ENCODE results near the gene ESYT1.
A peak's percentile ranks its signal among the peaks of the same experiment; 100 is the strongest.

ESYT1 gene, protein sequence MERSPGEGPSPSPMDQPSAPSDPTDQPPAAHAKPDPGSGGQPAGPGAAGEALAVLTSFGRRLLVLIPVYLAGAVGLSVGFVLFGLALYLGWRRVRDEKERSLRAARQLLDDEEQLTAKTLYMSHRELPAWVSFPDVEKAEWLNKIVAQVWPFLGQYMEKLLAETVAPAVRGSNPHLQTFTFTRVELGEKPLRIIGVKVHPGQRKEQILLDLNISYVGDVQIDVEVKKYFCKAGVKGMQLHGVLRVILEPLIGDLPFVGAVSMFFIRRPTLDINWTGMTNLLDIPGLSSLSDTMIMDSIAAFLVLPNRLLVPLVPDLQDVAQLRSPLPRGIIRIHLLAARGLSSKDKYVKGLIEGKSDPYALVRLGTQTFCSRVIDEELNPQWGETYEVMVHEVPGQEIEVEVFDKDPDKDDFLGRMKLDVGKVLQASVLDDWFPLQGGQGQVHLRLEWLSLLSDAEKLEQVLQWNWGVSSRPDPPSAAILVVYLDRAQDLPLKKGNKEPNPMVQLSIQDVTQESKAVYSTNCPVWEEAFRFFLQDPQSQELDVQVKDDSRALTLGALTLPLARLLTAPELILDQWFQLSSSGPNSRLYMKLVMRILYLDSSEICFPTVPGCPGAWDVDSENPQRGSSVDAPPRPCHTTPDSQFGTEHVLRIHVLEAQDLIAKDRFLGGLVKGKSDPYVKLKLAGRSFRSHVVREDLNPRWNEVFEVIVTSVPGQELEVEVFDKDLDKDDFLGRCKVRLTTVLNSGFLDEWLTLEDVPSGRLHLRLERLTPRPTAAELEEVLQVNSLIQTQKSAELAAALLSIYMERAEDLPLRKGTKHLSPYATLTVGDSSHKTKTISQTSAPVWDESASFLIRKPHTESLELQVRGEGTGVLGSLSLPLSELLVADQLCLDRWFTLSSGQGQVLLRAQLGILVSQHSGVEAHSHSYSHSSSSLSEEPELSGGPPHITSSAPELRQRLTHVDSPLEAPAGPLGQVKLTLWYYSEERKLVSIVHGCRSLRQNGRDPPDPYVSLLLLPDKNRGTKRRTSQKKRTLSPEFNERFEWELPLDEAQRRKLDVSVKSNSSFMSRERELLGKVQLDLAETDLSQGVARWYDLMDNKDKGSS

DNA sequence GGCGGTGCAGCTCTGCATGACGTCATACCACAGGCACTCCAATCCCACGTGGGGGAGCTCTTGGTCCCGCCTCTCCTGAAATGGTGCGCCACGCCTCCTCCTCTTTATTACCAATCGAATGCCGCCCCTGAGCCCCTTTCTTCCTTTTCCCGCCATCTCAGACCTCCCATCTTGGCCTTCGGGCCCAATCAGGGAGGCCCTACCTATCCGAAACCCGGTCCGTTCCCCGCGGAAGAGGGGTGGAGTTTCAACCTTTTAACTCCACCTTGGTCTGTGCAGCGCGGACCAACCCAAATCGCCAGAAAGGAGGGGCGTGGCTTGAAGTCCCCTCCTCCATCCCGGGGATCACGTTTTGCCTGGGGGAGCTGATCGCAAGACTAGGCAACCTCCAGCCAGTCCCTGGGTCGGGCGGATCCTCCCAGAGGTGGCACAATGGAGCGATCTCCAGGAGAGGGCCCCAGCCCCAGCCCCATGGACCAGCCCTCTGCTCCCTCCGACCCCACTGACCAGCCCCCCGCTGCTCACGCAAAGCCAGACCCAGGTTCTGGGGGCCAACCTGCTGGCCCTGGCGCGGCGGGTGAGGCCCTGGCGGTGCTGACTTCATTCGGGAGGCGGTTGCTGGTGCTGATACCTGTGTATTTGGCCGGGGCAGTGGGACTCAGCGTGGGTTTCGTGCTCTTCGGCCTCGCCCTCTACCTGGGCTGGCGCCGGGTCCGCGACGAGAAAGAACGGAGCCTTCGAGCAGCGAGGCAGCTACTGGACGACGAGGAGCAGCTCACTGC, at the start of gene ESYT1:
TSS of gene ESYT1 (plus strand) at position 380 of the 782 bp plus-strand sequence. CDS start at position 433, 53 bp downstream.
- DNase-seq, result peak; percentile 100

DNA sequence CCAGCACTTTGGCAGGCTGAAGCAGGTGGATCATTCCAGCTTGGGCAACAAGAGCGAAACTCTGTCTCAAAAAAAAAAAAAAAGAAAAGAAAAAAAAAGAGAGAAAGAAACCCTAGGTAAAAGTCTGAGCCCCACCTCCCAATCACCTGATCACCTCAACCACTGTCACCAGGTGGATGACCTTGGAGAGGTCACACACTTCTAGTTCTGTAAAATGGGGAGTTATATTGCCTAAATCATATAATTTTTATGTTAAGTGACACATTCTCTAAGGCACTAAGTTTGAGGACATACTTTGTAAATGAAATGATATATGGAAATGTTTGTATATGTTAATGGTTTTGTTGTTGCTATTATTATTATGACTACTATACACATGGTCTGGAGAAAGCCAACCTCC, 49.6 kb upstream of the ESYT1 start:
- DNase-seq, result no peak

DNA sequence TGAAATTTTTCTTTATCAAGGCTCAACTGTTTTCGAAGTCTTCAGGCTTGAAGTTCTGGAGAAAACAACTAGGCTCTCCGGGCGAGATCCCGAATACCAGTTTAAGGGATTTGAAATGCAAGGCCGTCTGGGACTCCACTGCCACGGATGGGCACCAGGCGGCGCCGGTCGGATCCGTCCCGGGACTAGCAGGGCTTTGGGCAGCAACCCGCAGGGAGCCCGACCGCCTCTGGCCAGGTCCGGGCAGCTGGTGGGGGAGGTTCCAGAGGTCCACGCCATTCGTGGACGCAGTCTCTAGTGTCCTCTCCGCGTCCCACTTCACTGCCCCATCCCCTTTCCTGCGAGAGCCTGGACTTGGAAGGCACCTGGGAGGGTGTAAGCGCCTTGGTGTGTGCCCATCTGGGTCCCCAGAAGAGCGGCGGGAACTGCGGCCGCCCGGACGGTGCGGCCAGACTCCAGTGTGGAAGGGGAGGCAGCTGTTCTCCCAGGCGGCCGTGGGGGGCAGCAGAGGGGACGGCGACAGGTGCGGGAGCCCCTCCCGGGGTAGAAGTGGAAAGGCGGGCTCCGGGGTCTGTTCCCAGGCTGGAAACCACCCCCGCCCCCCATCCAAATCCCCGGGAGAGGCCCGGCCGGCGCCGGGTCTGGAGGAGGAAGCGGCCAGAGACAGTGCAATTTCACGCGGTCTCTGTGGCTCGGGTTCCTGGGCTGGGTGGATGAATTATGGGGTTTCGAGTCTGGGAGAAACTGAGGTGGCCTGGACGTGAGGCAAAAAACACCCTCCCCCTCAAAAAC, 48.9 kb upstream of the ESYT1 start:
- peak; percentile 65 for DNase-seq

DNA sequence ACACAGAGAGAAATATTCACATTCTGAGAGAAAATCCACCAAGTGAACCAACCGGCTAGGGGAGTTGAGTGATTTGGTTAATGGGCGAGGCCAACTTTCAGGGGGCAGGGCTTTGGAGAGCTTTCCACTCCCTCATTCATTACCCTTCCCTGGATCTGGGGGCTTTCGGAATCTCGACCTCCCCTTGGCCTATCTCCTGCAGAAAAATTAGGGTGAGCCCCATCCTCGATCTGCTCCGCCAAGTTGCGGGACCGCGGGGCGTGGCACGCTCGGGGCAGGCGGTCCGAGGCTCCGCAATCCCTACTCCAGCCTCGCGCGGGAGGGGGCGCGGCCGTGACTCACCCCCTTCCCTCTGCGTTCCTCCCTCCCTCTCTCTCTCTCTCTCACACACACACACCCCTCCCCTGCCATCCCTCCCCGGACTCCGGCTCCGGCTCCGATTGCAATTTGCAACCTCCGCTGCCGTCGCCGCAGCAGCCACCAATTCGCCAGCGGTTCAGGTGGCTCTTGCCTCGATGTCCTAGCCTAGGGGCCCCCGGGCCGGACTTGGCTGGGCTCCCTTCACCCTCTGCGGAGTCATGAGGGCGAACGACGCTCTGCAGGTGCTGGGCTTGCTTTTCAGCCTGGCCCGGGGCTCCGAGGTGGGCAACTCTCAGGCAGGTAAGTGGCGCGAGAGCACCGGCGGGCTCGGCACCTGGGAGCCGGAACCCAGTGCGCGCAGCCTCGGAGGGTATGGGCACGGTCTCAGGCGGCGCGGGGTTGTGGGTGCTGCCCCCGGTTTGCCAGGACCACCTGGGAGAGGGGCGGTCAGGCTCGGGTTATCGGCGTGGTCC, 48.1 kb upstream of the ESYT1 start, which contains the start of gene ERBB3:
TSS of gene ERBB3 (plus strand) at position 443 of the 833 bp plus-strand sequence. CDS start at position 579, 136 bp downstream.
- peak; percentile 82 for DNase-seq

DNA sequence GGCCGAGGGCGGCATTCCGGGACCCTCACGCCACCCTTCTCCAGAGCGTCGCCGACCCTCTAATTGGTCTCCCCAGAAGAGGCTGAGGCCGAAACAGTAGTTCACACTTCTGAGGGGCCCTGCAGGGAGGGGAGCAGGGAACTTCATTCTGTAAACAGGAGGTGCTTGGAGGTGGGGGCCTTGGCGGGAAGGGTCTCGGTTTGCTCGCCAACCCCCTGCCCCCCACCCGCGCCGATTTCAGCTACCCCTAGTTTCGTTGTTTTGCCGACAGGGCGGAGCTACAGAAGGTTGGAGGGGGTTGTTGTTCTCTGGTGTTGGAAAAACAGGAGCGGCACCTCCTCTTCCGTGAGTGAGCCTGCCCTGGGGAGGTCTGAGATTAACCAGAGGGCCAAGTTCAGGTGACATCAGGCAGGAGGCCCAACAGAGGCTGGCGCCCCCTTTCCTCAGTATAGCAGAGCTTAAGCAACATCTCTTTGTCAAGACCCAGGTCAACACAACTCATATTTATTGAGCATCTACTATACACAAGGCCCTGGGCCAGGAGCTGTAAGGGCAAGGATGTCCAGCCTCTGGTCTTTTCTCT, 47.4 kb upstream of the ESYT1 start:
- DNase-seq, result no peak

DNA sequence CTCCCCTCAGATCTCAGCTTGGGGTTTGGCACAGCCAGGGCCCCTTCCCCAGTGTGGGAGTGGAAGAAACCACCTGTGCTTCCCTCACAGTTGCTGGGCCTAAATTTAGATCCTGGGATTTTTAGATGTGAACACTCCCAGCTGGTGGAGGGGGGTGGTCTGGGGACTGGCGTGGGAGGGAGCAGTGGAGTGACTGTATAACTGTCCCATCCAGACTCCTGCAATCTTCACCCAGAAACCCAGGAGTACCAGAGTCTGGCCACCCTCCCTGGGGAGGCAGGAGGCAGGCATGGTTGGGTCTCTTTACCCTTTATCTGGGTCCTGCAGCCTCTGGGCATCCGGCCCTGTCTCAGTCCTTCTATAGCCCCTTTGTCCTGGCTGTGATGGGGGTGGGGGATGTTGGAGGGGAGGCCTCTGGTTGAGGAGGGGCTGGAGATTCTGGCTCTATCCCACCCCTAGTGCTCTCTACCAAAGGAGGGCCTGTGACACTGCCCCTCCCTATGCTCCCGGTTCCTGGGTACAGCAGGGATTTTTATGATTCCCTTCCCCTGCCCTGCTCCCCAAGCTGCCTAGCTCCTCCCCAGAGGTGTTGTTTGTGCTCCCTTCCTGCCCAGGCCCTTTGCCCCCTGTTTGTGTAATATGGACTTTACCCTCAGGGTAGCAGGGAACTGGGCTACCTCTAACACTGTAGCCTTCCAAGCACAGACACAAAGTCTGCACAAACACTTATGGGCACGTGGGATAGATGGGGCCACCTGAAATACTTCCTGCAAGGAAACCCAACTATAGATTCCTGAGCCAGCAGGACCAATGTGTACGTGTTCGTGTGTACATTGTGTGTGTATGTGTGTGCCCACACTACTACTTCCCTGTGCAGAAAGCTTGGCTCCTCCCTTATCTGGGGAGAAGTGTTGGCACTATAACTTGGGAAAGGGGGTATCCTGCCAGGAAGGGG, 46.4 kb upstream of the ESYT1 start:
- DNase-seq, result no peak

DNA sequence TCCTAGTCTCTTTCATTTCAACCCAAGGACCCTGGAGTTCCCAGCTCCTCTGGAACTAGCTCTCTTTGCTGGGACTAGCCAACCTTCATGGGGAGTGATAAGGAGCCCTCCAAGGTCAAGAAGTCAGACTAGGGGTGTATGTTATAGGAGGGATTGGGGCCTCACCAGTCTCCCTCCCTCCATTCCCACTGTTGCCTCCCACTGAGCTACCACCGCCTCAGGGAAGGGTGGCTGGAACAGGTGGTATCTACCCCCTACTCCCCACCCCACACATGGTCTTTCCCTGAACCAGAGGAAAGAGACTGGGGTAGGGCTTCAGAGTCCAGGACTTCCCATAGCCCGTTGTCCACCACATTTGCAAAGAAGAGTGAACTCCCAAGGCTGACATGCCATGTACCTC, 45.7 kb upstream of the ESYT1 start:
- DNase-seq, result no peak

DNA sequence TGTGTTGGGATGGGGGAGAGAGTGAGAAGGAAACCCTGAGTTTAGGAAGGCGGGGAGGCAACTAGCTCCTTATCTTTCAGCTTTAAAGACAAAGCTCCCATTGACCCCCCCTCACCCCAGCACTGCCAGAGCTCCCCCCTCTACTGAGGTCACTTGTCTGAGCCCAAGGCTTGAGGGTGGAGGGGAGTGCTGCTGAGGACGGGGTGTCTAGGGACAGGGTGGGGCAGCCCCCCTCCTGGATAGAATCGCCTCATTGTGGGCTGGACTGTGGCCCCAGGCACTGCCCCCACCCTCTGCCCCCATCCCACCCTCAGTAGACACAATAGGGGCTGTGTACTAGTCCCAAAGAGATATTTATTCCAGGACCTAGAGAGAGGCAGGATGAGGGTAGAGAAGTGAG, 45.1 kb upstream of the ESYT1 start:
- DNase-seq, result no peak

DNA sequence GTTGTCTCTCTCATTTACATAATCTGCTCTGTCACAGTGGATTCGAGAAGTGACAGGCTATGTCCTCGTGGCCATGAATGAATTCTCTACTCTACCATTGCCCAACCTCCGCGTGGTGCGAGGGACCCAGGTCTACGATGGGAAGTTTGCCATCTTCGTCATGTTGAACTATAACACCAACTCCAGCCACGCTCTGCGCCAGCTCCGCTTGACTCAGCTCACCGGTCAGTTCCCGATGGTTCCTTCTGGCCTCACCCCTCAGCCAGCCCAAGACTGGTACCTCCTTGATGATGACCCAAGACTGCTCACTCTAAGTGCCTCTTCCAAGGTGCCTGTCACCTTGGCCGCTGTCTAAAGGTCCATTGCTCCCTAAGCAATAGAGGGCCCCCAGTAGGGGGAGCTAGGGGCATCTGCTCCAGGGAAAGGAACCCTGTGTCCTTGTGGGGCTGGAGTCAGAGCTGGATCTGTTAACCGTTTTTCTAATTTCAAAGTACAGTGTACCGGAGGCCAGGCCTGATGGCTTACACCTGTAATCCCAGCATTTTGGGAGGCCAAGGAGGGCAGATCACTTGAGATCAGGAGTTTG, 43.0 kb upstream of the ESYT1 start:
- DNase-seq, result no peak

DNA sequence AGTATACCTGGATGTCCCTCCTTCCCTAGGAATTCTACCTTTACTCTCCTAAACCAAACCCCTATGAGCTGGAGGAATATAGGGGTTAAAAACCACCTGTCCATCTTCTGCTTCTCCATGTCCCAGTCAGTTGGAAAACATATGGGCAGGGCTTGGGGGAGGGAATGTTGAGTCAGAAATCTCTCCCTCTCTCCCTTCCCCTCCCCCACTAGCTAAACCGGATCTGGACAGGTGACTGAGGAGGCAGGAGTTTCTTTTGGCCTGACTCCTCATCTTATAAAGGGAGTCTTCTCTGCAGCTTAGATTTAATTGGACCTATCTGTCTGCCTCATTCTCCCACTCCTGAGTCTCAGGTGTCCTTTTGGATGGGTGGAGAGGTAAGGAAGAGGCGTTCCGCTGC, 42.0 kb upstream of the ESYT1 start:
- no peak for DNase-seq

DNA sequence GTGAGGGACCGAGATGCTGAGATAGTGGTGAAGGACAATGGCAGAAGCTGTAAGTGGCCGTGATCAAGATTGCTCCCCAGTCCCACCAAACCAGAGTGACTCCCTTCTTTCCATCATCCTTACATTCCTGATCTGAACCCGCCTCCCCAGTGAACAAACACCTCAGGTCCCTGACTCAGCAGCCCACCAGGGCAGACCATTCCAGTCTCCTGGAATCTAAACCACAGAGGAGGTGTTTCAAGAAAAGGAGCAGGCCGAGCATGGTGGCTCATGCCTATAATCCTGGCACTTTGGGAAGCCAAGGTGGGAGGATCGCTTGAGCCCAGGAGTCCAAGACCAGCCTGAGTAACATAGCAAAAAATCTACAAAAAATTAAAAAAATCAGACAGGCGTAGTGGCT, 41.5 kb upstream of the ESYT1 start:
- no peak for DNase-seq

DNA sequence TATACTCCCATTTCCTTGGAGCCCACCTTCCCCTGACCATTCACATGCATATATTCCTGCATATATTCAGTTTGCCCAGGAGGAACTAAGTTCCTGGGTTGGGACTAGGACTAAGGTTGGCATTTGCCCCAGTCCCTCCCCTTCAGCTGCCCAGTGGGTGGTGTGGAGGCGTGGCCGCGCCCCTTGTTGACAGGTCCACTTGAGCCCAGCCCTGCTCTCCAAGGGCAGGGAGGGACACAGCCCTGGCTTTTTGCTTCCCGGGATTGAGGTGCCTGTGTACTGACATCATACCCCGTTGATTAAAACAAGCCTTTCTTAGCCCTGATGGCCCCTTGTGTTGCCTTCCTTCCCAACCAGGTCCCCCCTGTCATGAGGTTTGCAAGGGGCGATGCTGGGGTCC, 40.8 kb upstream of the ESYT1 start:
- no peak for DNase-seq

DNA sequence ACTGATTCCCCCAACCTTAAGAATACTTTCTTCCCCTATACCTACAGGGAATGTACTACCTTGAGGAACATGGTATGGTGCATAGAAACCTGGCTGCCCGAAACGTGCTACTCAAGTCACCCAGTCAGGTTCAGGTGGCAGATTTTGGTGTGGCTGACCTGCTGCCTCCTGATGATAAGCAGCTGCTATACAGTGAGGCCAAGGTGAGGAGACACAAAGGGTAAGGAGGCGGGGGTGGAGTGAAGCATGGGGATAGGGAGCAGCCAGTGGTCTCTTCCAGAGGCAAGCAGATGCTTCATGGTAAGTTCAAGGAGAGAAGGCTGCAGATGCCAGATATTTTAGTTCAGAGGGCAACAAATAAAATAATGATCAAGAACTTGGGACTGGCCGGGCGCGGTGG, 30.3 kb upstream of the ESYT1 start:
- no peak for DNase-seq

DNA sequence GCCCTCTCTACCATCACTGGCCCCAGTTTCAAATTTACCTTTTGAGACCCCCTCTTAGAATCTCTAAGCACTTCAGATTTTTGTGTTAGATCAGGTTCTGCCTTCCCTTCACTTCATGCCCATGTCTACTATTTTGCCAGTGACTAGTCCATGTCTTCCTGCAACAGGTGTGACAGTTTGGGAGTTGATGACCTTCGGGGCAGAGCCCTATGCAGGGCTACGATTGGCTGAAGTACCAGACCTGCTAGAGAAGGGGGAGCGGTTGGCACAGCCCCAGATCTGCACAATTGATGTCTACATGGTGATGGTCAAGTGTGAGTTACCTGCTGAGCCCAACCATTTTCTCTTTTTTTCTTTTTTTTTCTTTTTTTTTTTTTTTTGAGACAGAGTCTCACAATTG, 29.5 kb upstream of the ESYT1 start:
- no peak for DNase-seq

DNA sequence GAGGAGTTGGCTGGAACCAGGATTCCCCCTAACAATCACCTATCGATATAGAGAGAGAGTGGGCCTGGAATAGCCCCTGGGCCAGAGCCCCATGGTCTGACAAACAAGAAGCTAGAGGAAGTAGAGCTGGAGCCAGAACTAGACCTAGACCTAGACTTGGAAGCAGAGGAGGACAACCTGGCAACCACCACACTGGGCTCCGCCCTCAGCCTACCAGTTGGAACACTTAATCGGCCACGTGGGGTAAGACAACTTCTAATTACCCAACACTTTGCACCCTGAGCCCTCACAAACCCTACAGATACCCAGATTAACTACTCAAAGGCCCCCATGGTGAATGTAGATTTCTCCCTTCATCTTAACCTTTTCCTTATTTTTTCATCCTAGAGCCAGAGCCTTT, 28.3 kb upstream of the ESYT1 start:
- DNase-seq, result no peak

DNA sequence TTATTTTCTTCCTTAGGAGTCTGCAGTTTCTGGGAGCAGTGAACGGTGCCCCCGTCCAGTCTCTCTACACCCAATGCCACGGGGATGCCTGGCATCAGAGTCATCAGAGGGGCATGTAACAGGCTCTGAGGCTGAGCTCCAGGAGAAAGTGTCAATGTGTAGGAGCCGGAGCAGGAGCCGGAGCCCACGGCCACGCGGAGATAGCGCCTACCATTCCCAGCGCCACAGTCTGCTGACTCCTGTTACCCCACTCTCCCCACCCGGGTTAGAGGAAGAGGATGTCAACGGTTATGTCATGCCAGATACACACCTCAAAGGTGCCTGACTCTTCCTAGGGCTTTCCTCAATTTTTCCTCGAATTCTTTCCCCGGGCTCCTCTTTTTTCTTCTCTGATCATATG, 27.0 kb upstream of the ESYT1 start:
- no peak for DNase-seq

DNA sequence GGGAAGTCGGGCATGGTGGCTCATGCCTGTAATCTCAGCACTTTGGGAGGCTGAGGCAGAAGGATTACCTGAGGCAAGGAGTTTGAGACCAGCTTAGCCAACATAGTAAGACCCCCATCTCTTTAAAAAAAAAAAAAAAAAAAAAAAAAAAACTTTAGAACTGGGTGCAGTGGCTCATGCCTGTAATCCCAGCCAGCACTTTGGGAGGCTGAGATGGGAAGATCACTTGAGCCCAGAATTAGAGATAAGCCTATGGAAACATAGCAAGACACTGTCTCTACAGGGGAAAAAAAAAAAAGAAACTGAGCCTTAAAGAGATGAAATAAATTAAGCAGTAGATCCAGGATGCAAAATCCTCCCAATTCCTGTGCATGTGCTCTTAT, 25.4 kb upstream of the ESYT1 start:
- DNase-seq, result no peak

DNA sequence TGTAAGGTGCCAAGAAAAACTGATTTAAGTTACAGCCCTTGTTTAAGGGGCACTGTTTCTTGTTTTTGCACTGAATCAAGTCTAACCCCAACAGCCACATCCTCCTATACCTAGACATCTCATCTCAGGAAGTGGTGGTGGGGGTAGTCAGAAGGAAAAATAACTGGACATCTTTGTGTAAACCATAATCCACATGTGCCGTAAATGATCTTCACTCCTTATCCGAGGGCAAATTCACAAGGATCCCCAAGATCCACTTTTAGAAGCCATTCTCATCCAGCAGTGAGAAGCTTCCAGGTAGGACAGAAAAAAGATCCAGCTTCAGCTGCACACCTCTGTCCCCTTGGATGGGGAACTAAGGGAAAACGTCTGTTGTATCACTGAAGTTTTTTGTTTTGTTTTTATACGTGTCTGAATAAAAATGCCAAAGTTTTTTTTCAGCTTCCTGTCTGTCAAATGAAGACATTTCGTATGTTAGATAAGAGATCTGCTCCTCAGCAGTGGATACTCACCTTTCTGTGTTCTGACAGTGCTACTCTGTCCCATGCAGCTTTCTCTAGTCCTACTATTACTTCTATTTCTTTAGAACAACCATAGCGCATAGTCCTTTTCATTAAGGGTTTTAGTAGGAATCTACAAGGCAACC, 24.9 kb upstream of the ESYT1 start:
- DNase-seq, result no peak

DNA sequence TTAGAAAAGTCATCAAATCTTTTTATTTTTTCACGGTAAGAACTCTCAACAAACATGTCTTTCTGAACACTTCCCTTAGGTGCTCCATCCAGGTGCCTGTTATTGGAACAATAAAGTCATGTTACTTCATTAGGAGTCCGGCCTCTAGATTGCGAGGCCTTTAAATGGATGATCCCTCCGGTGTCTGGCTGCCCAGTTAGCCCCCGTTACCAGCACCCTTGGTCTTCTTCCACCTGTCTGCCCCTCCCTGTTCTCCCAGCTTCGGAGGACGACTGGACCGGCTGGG, 24.3 kb upstream of the ESYT1 start:
- no peak for DNase-seq

Data from fibroblast of skin of right biceps (primary cell).